ENCODE measurements around the gene SPRY4. TPM values are rescaled to one million over a fixed set of nuclear protein-coding genes. Genes with fewer than 3 reads are reported as not detected.

Gene SPRY4
- total and polyA plus RNA-seq, 2 of the 13 experiments (the other 11 are each of a cell fraction or from before 2014, with no cell fraction given), result 8.9 to 17.8 TPM

- TF ChIP-seq SCMH1 (CRISPR knock-in tag; IDR thresholded peaks at IDR 0.05; ENCODE audit: borderline replicate concordance) (no peak), SAP130 (CRISPR knock-in tag; IDR thresholded peaks at IDR 0.05; ENCODE audit: low read depth) (no peak), ZNF720 (CRISPR knock-in tag; IDR thresholded peaks at IDR 0.05) (no peak), CHD2 (IDR thresholded peaks at IDR 0.05; ENCODE audit: low read depth, low read length) (no peak), HCFC1 (IDR thresholded peaks at IDR 0.05; ENCODE audit: low read depth, low read length) (no peak), ZNF749 (CRISPR knock-in tag; IDR thresholded peaks at IDR 0.05; ENCODE audit: borderline replicate concordance) (no peak), SALL1 (CRISPR knock-in tag; IDR thresholded peaks at IDR 0.05) (peak; percentile 34; the same call in 1 of the 2 replicates), SP2 (CRISPR knock-in tag; IDR thresholded peaks at IDR 0.05) (no peak), ZSCAN21 (CRISPR knock-in tag; IDR thresholded peaks at IDR 0.05; ENCODE audit: borderline replicate concordance) (no peak), ATM (IDR thresholded peaks at IDR 0.05; ENCODE audit: borderline replicate concordance) (no peak), REPIN1 (CRISPR knock-in tag; IDR thresholded peaks at IDR 0.05; ENCODE audit: borderline replicate concordance, low read depth) (no peak), ZNF772 (CRISPR knock-in tag; IDR thresholded peaks at IDR 0.05) (no peak), SP1 (IDR thresholded peaks at IDR 0.05) (no peak), SP1 (CRISPR knock-in tag; IDR thresholded peaks at IDR 0.05) (no peak), ZNF672 (CRISPR knock-in tag; IDR thresholded peaks at IDR 0.05) (no peak), ZNF670 (CRISPR knock-in tag; IDR thresholded peaks at IDR 0.05; ENCODE audit: borderline replicate concordance) (no peak), ZMYM4 (CRISPR knock-in tag; IDR thresholded peaks at IDR 0.05) (no peak), PAF1 (CRISPR knock-in tag; IDR thresholded peaks at IDR 0.05) (no peak), ERF (CRISPR knock-in tag; IDR thresholded peaks at IDR 0.05) (no peak), FOXO1 (CRISPR knock-in tag; IDR thresholded peaks at IDR 0.05) (no peak), JUNB (CRISPR knock-in tag; IDR thresholded peaks at IDR 0.05; ENCODE audit: borderline replicate concordance) (no peak), ZNF253 (CRISPR knock-in tag; IDR thresholded peaks at IDR 0.05; ENCODE audit: borderline replicate concordance) (no peak), ZNF335 (CRISPR knock-in tag; IDR thresholded peaks at IDR 0.05) (no peak), ZSCAN12 (CRISPR knock-in tag; IDR thresholded peaks at IDR 0.05) (no peak)
- TF ChIP-seq, protein P1, sequence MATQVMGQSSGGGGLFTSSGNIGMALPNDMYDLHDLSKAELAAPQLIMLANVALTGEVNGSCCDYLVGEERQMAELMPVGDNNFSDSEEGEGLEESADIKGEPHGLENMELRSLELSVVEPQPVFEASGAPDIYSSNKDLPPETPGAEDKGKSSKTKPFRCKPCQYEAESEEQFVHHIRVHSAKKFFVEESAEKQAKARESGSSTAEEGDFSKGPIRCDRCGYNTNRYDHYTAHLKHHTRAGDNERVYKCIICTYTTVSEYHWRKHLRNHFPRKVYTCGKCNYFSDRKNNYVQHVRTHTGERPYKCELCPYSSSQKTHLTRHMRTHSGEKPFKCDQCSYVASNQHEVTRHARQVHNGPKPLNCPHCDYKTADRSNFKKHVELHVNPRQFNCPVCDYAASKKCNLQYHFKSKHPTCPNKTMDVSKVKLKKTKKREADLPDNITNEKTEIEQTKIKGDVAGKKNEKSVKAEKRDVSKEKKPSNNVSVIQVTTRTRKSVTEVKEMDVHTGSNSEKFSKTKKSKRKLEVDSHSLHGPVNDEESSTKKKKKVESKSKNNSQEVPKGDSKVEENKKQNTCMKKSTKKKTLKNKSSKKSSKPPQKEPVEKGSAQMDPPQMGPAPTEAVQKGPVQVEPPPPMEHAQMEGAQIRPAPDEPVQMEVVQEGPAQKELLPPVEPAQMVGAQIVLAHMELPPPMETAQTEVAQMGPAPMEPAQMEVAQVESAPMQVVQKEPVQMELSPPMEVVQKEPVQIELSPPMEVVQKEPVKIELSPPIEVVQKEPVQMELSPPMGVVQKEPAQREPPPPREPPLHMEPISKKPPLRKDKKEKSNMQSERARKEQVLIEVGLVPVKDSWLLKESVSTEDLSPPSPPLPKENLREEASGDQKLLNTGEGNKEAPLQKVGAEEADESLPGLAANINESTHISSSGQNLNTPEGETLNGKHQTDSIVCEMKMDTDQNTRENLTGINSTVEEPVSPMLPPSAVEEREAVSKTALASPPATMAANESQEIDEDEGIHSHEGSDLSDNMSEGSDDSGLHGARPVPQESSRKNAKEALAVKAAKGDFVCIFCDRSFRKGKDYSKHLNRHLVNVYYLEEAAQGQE (IDR thresholded peaks at IDR 0.05; ENCODE audit: borderline replicate concordance in 1 of 2, low read depth in 1 of 2, low read length in 2 of 2), result no peak
- TF ChIP-seq, protein P2, sequence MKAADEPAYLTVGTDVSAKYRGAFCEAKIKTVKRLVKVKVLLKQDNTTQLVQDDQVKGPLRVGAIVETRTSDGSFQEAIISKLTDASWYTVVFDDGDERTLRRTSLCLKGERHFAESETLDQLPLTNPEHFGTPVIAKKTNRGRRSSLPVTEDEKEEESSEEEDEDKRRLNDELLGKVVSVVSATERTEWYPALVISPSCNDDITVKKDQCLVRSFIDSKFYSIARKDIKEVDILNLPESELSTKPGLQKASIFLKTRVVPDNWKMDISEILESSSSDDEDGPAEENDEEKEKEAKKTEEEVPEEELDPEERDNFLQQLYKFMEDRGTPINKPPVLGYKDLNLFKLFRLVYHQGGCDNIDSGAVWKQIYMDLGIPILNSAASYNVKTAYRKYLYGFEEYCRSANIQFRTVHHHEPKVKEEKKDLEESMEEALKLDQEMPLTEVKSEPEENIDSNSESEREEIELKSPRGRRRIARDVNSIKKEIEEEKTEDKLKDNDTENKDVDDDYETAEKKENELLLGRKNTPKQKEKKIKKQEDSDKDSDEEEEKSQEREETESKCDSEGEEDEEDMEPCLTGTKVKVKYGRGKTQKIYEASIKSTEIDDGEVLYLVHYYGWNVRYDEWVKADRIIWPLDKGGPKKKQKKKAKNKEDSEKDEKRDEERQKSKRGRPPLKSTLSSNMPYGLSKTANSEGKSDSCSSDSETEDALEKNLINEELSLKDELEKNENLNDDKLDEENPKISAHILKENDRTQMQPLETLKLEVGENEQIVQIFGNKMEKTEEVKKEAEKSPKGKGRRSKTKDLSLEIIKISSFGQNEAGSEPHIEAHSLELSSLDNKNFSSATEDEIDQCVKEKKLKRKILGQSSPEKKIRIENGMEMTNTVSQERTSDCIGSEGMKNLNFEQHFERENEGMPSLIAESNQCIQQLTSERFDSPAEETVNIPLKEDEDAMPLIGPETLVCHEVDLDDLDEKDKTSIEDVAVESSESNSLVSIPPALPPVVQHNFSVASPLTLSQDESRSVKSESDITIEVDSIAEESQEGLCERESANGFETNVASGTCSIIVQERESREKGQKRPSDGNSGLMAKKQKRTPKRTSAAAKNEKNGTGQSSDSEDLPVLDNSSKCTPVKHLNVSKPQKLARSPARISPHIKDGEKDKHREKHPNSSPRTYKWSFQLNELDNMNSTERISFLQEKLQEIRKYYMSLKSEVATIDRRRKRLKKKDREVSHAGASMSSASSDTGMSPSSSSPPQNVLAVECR (CRISPR knock-in tag; IDR thresholded peaks at IDR 0.05; ENCODE audit: borderline replicate concordance), result no peak
Observed at GRCh38 chr5:142343531-142343930, 18.7 kb upstream of the SPRY4 start (continued).

Data from HepG2 (cell line).